Stimulated activated CD8-positive, alpha-beta memory T cell treated with anti-CD3 and anti-CD28 coated beads, Interleukin-2, amount 100 ng/mL, for 48 hours (primary cell): ENCODE data around the gene RFK.
"Not testable (repeated sequence)": the region's sequence is repeated elsewhere in the genome, so short reads cannot be mapped to it uniquely, and the experiment has no call there.

ENCODE experiments used
- DNase-seq, 2 donors: peaks; one replicate each; pipeline ENCODE4 v3.0.0-alpha.2; 2020; ENCODE audit warnings: low read depth in 2 of 2

RFK gene

GRCh38 chr9:76394195-76394959, at the start of gene RFK:
TSS of gene RFK (minus strand) at chr9:76394426. CDS start at chr9:76394171, 255 bp downstream.
- peak; percentile 91 to 94 for DNase-seq

GRCh38 chr9:76443887-76444286, 49.7 kb upstream of the RFK start:
- DNase-seq: no peak

- peak in 1 of 2 donors; percentile 30 for DNase-seq
Observed at GRCh38 chr9:76441551-76442322, 47.5 kb upstream of the RFK start.

GRCh38 chr9:76438841-76439588, 44.8 kb upstream of the RFK start:
- no peak for DNase-seq

GRCh38 chr9:76437017-76437699, 42.9 kb upstream of the RFK start:
- DNase-seq: not testable (repeated sequence)

- not testable (repeated sequence) for DNase-seq
Observed at GRCh38 chr9:76434897-76435296, 40.7 kb upstream of the RFK start.

- DNase-seq: no peak
Observed at GRCh38 chr9:76433836-76434235, 39.6 kb upstream of the RFK start.

- no peak for DNase-seq
Observed at GRCh38 chr9:76433406-76433805, 39.2 kb upstream of the RFK start.

GRCh38 chr9:76431601-76432000, 37.4 kb upstream of the RFK start:
- DNase-seq: no peak

- DNase-seq: no peak
Observed at GRCh38 chr9:76426807-76427419, 32.7 kb upstream of the RFK start.

GRCh38 chr9:76425677-76426453, 31.6 kb upstream of the RFK start:
- no peak for DNase-seq

- DNase-seq: no peak
Observed at GRCh38 chr9:76424491-76424890, 30.3 kb upstream of the RFK start.

GRCh38 chr9:76423216-76424177, 29.3 kb upstream of the RFK start:
- no peak for DNase-seq

- DNase-seq: no peak
Observed at GRCh38 chr9:76419782-76420380, 25.7 kb upstream of the RFK start.

GRCh38 chr9:76417394-76417793, 23.2 kb upstream of the RFK start:
- DNase-seq: no peak

GRCh38 chr9:76415731-76416130, 21.5 kb upstream of the RFK start:
- no peak for DNase-seq

- DNase-seq: no peak
Observed at GRCh38 chr9:76415154-76415553, 20.9 kb upstream of the RFK start.

GRCh38 chr9:76414661-76415060, 20.4 kb upstream of the RFK start:
- no peak for DNase-seq

GRCh38 chr9:76413658-76414057, 19.4 kb upstream of the RFK start:
- DNase-seq: no peak
